Sigmoid colon (tissue), 7 donors: Measurements from ENCODE around the gene PTH1R. TPM values are rescaled to one million over a fixed set of nuclear protein-coding genes. Genes with fewer than 3 reads are reported as not detected.
A peak's percentile ranks its signal among the peaks of the same experiment; 100 is the strongest.

Source experiments
- DNase-seq: peaks from one replicate; pipeline ENCODE4 v3.0.0-alpha.2; 2019
- H3K27ac ChIP-seq, 4 donors: fragments of 200-600 bp; sonication (generic); one replicate each; pipeline ENCODE4 v1.5.1; 2016 to 2019; ENCODE audit warnings: mild to moderate bottlenecking in 1 of 4
- H3K27me3 ChIP-seq, 3 donors: fragments of 200-600 bp; sonication (generic); one replicate each; pipeline ENCODE4 v1.5.1; 2019; ENCODE audit warnings: mild to moderate bottlenecking in 1 of 3
- H3K36me3 ChIP-seq, 4 donors: fragments of 200-600 bp; sonication (generic); one replicate each; pipeline ENCODE4 v1.5.1; 2016 to 2019
- H3K4me1 ChIP-seq, 4 donors: fragments of 200-600 bp; sonication (generic); one replicate each; pipeline ENCODE4 v1.5.1; 2017 to 2019
- H3K4me3 ChIP-seq, 4 donors: fragments of 200-600 bp; sonication (generic); one replicate each; pipeline ENCODE4 v1.5.1; 2017 to 2019; ENCODE audit warnings: mild to moderate bottlenecking in 2 of 4, moderate library complexity in 1 of 4
- H3K9me3 ChIP-seq, 4 donors: fragments of 200-600 bp in 3 of 4; sonication (generic) in 3 of 4; one replicate each; pipeline versions ENCODE4 v1.5.1 to v1.6.1; 2013 to 2019
- CTCF ChIP-seq, 4 experiments: fragments of 450-650 bp in 3 of 4; fragments of 200-600 bp in 1 of 4; IDR thresholded peaks; one replicate each; pipeline ENCODE4 v1.5.1; 2016 to 2019; ENCODE audit warnings: antibody characterized with exemption in 4 of 4, mild to moderate bottlenecking in 3 of 4, moderate library complexity in 2 of 4
- EP300 ChIP-seq, 4 donors: sonication (generic); formaldehyde crosslinking; IDR thresholded peaks; one replicate each; pipeline ENCODE4 v1.6.1; 2017; ENCODE audit warnings: antibody characterized with exemption in 4 of 4
- POLR2A ChIP-seq, 2 donors: fragments of 450-650 bp; IDR thresholded peaks; one replicate each; pipeline ENCODE4 v1.6.1; 2016; ENCODE audit warnings: antibody characterized with exemption in 2 of 2, mild to moderate bottlenecking in 2 of 2, moderate library complexity in 2 of 2
- POLR2AphosphoS5 ChIP-seq, 4 donors: sonication (generic); formaldehyde crosslinking; IDR thresholded peaks; one replicate each; pipeline ENCODE4 v1.6.1; 2017; ENCODE audit warnings: antibody characterized with exemption in 4 of 4
- WGBS, 2 donors: extraction: QIAGEN DNeasy Blood & Tissue Kit; methylation state at CpG; one replicate each; pipeline ENCODE4 v1.1.7; 2013; 5-methylcytosine and 5-hydroxymethylcytosine counted together
- intact Hi-C: fragments of 100-400 bp; cut with DNase I; formaldehyde crosslinking; loops from one replicate; pipeline ENCODE4 v1.15.1; 2023
- polyA plus RNA-seq, 3 donors: library from polyadenylated mRNA; stranded (reverse); fragments of 200-250 nt; gene quantifications; one replicate each; pipeline ENCODE4 v1.2.3, GENCODE V29; 2013
- total RNA-seq, 4 donors: library from RNA; depleted of rRNA; stranded (reverse); fragments of >200 nt; gene quantifications; one replicate each; pipeline ENCODE4 v1.1.0, GENCODE V29; 2016
- donor health status: healthy with polysubstance abuse.
- donor health status: Bipolar disorder and iron deficiency.
- donor health status: healthy.

PTH1R gene
- total and polyA plus RNA-seq, 7 donors, result 1.2 to 9.0 (median 4.6) TPM

GRCh38 chr3:46946416-46946815 is 68.9 kb downstream of the PTH1R start:
- intact Hi-C loops, result no loop called here

GRCh38 chr3:46946856-46947545 is 69.5 kb downstream of the PTH1R start:
- peak overlapping the region in 2 of 4 donors; percentile 1 to 49 for H3K27ac ChIP-seq
- WGBS, 2 donors, result 23 to 39% methylated on average over 7 of the region's 7 CpGs

More at GRCh38 chr3:46946416-46946815, 68.9 kb downstream of the PTH1R start:
- no peaks in the 10 kb centered on the region for H3K9me3 ChIP-seq
- peaks cover 0 to 79% (median 68%) of the 10 kb centered on the region in 4 donors for H3K4me1 ChIP-seq
- WGBS, 2 donors, result 33 to 80% methylated on average over 6 of the region's 6 CpGs
- peaks cover 0 to 4% (median 2%) of the 10 kb centered on the region in 4 donors for H3K36me3 ChIP-seq
- TF ChIP-seq CTCF (IDR thresholded peaks at IDR 0.05) (no peak), POLR2AphosphoS5 (IDR thresholded peaks at IDR 0.05) (no peak), EP300 (IDR thresholded peaks at IDR 0.05) (no peak), POLR2A (IDR thresholded peaks at IDR 0.05) (no peak)
- no peak overlapping the region for H3K4me3 ChIP-seq
- H3K27me3 ChIP-seq, result no peaks in the 10 kb centered on the region
- DNase-seq, result no peak
- H3K27ac ChIP-seq, result no peak overlapping the region

GRCh38 chr3:46947546-46947901 is 70.0 kb downstream of the PTH1R start:
- H3K27ac ChIP-seq, result peak overlapping the region in 1 of 4 donors; percentile 49
- no peaks in the 10 kb centered on the region for H3K9me3 ChIP-seq
- intact Hi-C loops, result no loop called here
- DNase-seq, result no peak
- TF ChIP-seq CTCF (IDR thresholded peaks at IDR 0.05) (no peak), POLR2AphosphoS5 (IDR thresholded peaks at IDR 0.05) (no peak), POLR2A (IDR thresholded peaks at IDR 0.05) (no peak), EP300 (IDR thresholded peaks at IDR 0.05) (no peak)
- no peak overlapping the region for H3K4me3 ChIP-seq
- no peaks in the 10 kb centered on the region for H3K27me3 ChIP-seq
- 56 to 74% methylated on average over 4 of the region's 4 CpGs for WGBS, 2 donors
- H3K36me3 ChIP-seq, result peaks cover 0 to 4% (median 2%) of the 10 kb centered on the region in 4 donors
- H3K4me1 ChIP-seq, result peaks cover 0 to 83% (median 69%) of the 10 kb centered on the region in 4 donors

More at GRCh38 chr3:46946856-46947545, 69.5 kb downstream of the PTH1R start:
- H3K4me3 ChIP-seq, result no peak overlapping the region
- no peak for DNase-seq
- peaks cover 0 to 4% (median 2%) of the 10 kb centered on the region in 4 donors for H3K36me3 ChIP-seq
- H3K4me1 ChIP-seq, result peaks cover 0 to 79% (median 69%) of the 10 kb centered on the region in 4 donors
- no peaks in the 10 kb centered on the region for H3K27me3 ChIP-seq
- intact Hi-C loops, result no loop called here
- TF ChIP-seq POLR2A (IDR thresholded peaks at IDR 0.05) (no peak), POLR2AphosphoS5 (IDR thresholded peaks at IDR 0.05) (no peak), CTCF (IDR thresholded peaks at IDR 0.05) (no peak), EP300 (IDR thresholded peaks at IDR 0.05) (no peak)
- H3K9me3 ChIP-seq, result no peaks in the 10 kb centered on the region

DNA sequence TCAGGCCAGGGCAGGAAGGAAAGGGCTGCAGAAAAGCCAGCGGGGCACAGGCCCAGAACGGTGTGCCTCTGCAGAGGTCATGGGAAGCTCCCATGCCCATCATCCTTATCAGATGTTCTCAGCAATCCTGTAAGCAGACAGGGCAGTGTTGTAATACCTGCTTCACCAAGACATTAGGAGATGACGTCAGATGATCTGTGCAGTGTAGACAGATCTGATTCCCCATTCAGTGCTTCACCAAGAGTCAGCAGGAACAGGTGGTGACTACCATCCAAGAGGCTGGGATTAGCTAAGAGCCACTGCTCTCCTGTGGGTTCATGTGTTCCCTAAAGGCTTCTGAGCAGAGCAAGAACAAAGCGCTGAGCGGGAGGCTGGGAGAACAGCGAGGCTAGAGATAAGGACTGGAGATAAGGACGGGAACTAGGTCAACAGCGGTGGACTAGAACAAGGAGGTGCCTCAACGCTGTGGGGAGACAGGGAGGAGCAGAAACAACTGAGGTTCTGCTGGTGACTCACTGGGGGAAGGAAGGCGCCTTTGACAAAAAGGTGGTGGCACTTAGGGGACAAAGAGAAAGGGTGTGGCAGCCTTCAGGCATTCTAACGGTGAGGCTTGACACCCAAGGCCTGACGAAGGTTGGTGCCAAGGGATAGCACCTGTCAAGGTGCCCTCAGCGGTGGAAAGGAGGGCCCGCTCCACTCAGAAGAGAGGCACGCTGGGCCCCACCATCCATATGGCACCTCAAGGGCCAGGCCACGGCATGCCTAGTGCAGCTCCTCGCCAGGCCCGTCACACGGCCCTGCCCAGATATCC is 70.7 kb downstream of the PTH1R start:
- no peaks in the 10 kb centered on the region for H3K27me3 ChIP-seq
- peak overlapping the region in 2 of 4 donors; percentile 28 to 49 for H3K27ac ChIP-seq
- peaks cover 0 to 4% (median 2%) of the 10 kb centered on the region in 4 donors for H3K36me3 ChIP-seq
- TF ChIP-seq CTCF (IDR thresholded peaks at IDR 0.05) (no peak), POLR2AphosphoS5 (IDR thresholded peaks at IDR 0.05) (no peak), EP300 (IDR thresholded peaks at IDR 0.05) (no peak), POLR2A (IDR thresholded peaks at IDR 0.05) (no peak)
- H3K4me3 ChIP-seq, result no peak overlapping the region
- WGBS, 2 donors, result 10 to 50% methylated on average over 19 of the region's 19 CpGs
- DNase-seq, result no peak
- peaks cover 0 to 83% (median 68%) of the 10 kb centered on the region in 4 donors for H3K4me1 ChIP-seq
- H3K9me3 ChIP-seq, result no peaks in the 10 kb centered on the region
- intact Hi-C loops, result no loop called here
